ENCODE results near the gene CADM2.

Gene CADM2

GRCh38 chr3:85571835-85572234 is 613.0 kb downstream of the CADM2 start:
- no peak for DNase-seq (ENCODE audit: low read depth)

- DNase-seq (ENCODE audit: low read depth): no peak
Measured at GRCh38 chr3:85572426-85572825, 613.6 kb downstream of the CADM2 start.

GRCh38 chr3:85572978-85573377 is 614.2 kb downstream of the CADM2 start:
- no peak for DNase-seq (ENCODE audit: low read depth)

GRCh38 chr3:85574006-85574705 is 615.4 kb downstream of the CADM2 start:
- no peak for DNase-seq (ENCODE audit: low read depth)

GRCh38 chr3:85576091-85576690 is 617.4 kb downstream of the CADM2 start:
- DNase-seq (ENCODE audit: low read depth): no peak

- no peak for DNase-seq (ENCODE audit: low read depth)
Measured at GRCh38 chr3:85576697-85577200, 618.0 kb downstream of the CADM2 start.

GRCh38 chr3:85584779-85585356 is 626.1 kb downstream of the CADM2 start:
- no peak for DNase-seq (ENCODE audit: low read depth)

- no peak for DNase-seq (ENCODE audit: low read depth)
Measured at GRCh38 chr3:85586018-85586417, 627.2 kb downstream of the CADM2 start.

- DNase-seq (ENCODE audit: low read depth): no peak
Measured at GRCh38 chr3:85589145-85589544, 630.4 kb downstream of the CADM2 start.

GRCh38 chr3:85591451-85591850 is 632.7 kb downstream of the CADM2 start:
- DNase-seq (ENCODE audit: low read depth): no peak

- DNase-seq (ENCODE audit: low read depth): no peak
Measured at GRCh38 chr3:85592256-85592655, 633.5 kb downstream of the CADM2 start.

GRCh38 chr3:85594676-85595075 is 635.9 kb downstream of the CADM2 start:
- no peak for DNase-seq (ENCODE audit: low read depth)

GRCh38 chr3:85603378-85603777 is 644.6 kb downstream of the CADM2 start:
- DNase-seq (ENCODE audit: low read depth): no peak

- no peak for DNase-seq (ENCODE audit: low read depth)
Measured at GRCh38 chr3:85604641-85605040, 645.9 kb downstream of the CADM2 start.

GRCh38 chr3:85605066-85605465 is 646.3 kb downstream of the CADM2 start:
- DNase-seq (ENCODE audit: low read depth): no peak

GRCh38 chr3:85626662-85627061 is 667.9 kb downstream of the CADM2 start:
- no peak for DNase-seq (ENCODE audit: low read depth)

- DNase-seq (ENCODE audit: low read depth): no peak
Measured at GRCh38 chr3:85627932-85628331, 669.1 kb downstream of the CADM2 start.

GRCh38 chr3:85631070-85631469 is 672.3 kb downstream of the CADM2 start:
- no peak for DNase-seq (ENCODE audit: low read depth)

- DNase-seq (ENCODE audit: low read depth): no peak
Measured at GRCh38 chr3:85632921-85633320, 674.1 kb downstream of the CADM2 start.

- no peak for DNase-seq (ENCODE audit: low read depth)
Measured at GRCh38 chr3:85652360-85652759, 693.6 kb downstream of the CADM2 start.

GRCh38 chr3:85660451-85660850 is 701.7 kb downstream of the CADM2 start:
- DNase-seq (ENCODE audit: low read depth): no peak

GRCh38 chr3:85662462-85662861 is 703.7 kb downstream of the CADM2 start:
- no peak for DNase-seq (ENCODE audit: low read depth)

GRCh38 chr3:85667744-85668143 is 709.0 kb downstream of the CADM2 start:
- no peak for DNase-seq (ENCODE audit: low read depth)

All from activated T-helper 9 cell treated with anti-CD3 and anti-CD28 coated beads, Interleukin-2, amount 50 U/mL, for 16 hours (primary cell).